ENCODE measurements around the gene RGL2. TPM values are rescaled to one million over a fixed set of nuclear protein-coding genes. Genes with fewer than 3 reads are reported as not detected.

RGL2 gene
- total RNA-seq, 4 donors from 2014 or later = 34.4 to 118 (median 36.0) TPM

GRCh38 chr6:33297406-33297955 is 1.3 kb downstream of the RGL2 start:
- no peak for DNase-seq
- H3K27me3 ChIP-seq = no peaks in the 10 kb centered on the region
- peak overlapping the region; percentile 95 for H3K27ac ChIP-seq
- no peaks in the 10 kb centered on the region for H3K36me3 ChIP-seq
- intact Hi-C loops (cut with DNase I; ENCODE audit: low total_unique reads) = loop anchor here (10.0 kb wide), 2 partner anchors 93 to 127 kb away; partner anchors contain the start of genes HSD17B8, RING1, RXRB and SLC39A7
- H3K4me3 ChIP-seq = peak overlapping the region; percentile 55 to 66
- TF ChIP-seq CTCF (IDR thresholded peaks at IDR 0.05) = no peak
- no peak for TF ChIP-seq POLR2A (IDR thresholded peaks at IDR 0.05)
- no peaks in the 10 kb centered on the region for H3K9me3 ChIP-seq
- H3K4me1 ChIP-seq = peaks cover 0 to 7% of the 10 kb centered on the region in 2 donors

DNA sequence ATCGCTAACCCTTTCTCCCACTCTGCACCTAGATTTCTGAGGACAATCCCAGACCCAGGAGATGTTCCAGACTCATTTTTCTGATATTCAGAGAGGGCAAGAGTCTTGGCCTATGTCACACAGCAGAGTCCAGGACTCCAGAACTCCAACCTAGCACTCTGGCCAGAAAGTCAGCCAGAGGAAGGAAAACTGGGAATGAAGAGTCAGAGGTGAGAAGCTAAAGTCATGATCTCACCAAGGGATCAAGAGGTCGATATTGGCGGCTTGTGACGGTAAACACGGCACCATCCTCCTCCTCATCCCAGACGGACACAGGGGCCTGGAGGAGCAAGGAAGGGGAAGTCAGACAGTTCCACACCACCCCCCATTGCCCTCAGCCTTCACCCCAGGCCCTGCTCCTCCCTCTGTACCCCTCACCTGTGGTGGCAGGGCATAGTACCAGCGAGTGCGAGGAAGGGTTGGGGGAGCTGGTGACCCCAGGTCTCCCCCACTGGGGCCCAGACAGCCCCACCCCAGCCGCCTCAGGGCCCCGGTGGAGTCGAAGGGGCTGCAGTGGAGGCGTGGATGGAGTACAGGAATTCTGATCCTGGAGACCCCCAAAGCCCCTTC is 1.8 kb downstream of the RGL2 start:
- Histone ChIP-seq H3K4me3 (no peak overlapping the region), H3K27ac (peak overlapping the region; percentile 95), H3K4me1 (peaks cover 0 to 7% of the 10 kb centered on the region in 2 donors), H3K9me3 (no peaks in the 10 kb centered on the region), H3K27me3 (no peaks in the 10 kb centered on the region), H3K36me3 (no peaks in the 10 kb centered on the region)
- intact Hi-C loops (cut with DNase I; ENCODE audit: low total_unique reads) = loop anchor here (10.0 kb wide), 2 partner anchors 92 to 128 kb away; partner anchors contain the start of genes HSD17B8, RING1, RXRB and SLC39A7
- TF ChIP-seq CTCF (IDR thresholded peaks at IDR 0.05) (no peak), POLR2A (IDR thresholded peaks at IDR 0.05) (no peak)
- DNase-seq = no peak

GRCh38 chr6:33295621-33296369 is 2.9 kb downstream of the RGL2 start:
- H3K9me3 ChIP-seq = no peaks in the 10 kb centered on the region
- intact Hi-C loops (cut with DNase I; ENCODE audit: low total_unique reads) = loop anchor here (10.0 kb wide), 2 partner anchors 91 to 129 kb away; partner anchors contain the start of genes HSD17B8, RING1, RXRB and SLC39A7
- no peak overlapping the region for H3K27ac ChIP-seq
- no peak overlapping the region for H3K4me3 ChIP-seq
- H3K4me1 ChIP-seq = peaks cover 0 to 7% of the 10 kb centered on the region in 2 donors
- no peaks in the 10 kb centered on the region for H3K27me3 ChIP-seq
- no peaks in the 10 kb centered on the region for H3K36me3 ChIP-seq
- DNase-seq = no peak
- TF ChIP-seq CTCF (IDR thresholded peaks at IDR 0.05) (no peak), POLR2A (IDR thresholded peaks at IDR 0.05) (no peak)

- intact Hi-C loops (cut with DNase I; ENCODE audit: low total_unique reads) = loop anchor here (10.0 kb wide), 2 partner anchors 89 to 131 kb away; partner anchors contain the start of genes HSD17B8, RING1, RXRB and SLC39A7
- Histone ChIP-seq H3K4me1 (peaks cover 5 to 17% of the 10 kb centered on the region in 2 donors), H3K4me3 (no peak overlapping the region), H3K27ac (no peak overlapping the region), H3K9me3 (no peaks in the 10 kb centered on the region), H3K36me3 (no peaks in the 10 kb centered on the region), H3K27me3 (no peaks in the 10 kb centered on the region)
- TF ChIP-seq CTCF (IDR thresholded peaks at IDR 0.05) (no peak), POLR2A (IDR thresholded peaks at IDR 0.05) (no peak)
- DNase-seq = no peak
Measured at GRCh38 chr6:33294086-33294823, 4.5 kb downstream of the RGL2 start.

All from uterus (tissue), 4 donors.